WTC11 (cell line): ENCODE measurements around the gene SLC38A7. TPM values are rescaled to one million over a fixed set of nuclear protein-coding genes. Genes with fewer than 3 reads are reported as not detected.

Experiments
- ATAC-seq: fragments of 200-7000 bp; cut with Tn5 transposase; 2 replicates; pipeline ENCODE4 v1.10.0; 2021; ENCODE audit warnings: mild to moderate bottlenecking, moderate library complexity
- CTCF ChIA-PET: fragments of 300-600 bp; sonication (Branson Sonifier 250); formaldehyde crosslinking; loops from one replicate; lab custom pipeline; 2021; ENCODE audit warnings: antibody characterized with exemption; lab: Charles Lee
- POLR2A ChIA-PET: fragments of 350-600 bp; sonication (Branson Sonifier 250); formaldehyde crosslinking; loops from one replicate; lab custom pipeline; 2021; ENCODE audit warnings: antibody characterized with exemption; lab: Charles Lee
- DNase-seq: peaks from one replicate; pipeline ENCODE4 v3.0.0; 2021; ENCODE audit warnings: low spot score
- H3K27ac Mint-ChIP-seq: 2 replicates; pipeline ENCODE4 v1.8.0; 2021; ENCODE audit warnings: mixed read lengths
- H3K27me3 Mint-ChIP-seq: 2 replicates; pipeline ENCODE4 v1.8.0; 2021; ENCODE audit warnings: low read depth, mild to moderate bottlenecking, moderate library complexity, mixed read lengths
- H3K36me3 Mint-ChIP-seq: 2 replicates; pipeline ENCODE4 v1.8.0; 2021; ENCODE audit warnings: mixed read lengths
- H3K4me1 Mint-ChIP-seq: 2 replicates; pipeline ENCODE4 v1.8.0; 2022; ENCODE audit warnings: mixed read lengths
- H3K4me3 Mint-ChIP-seq: 2 replicates; pipeline ENCODE4 v1.8.0; 2021; ENCODE audit warnings: mild to moderate bottlenecking, moderate library complexity, mixed read lengths
- H3K9me3 Mint-ChIP-seq: 2 replicates; pipeline ENCODE4 v1.8.0; 2021; ENCODE audit warnings: mixed read lengths
- ATF1 ChIP-seq: sonication (generic); formaldehyde crosslinking; IDR thresholded peaks from 2 replicates; pipeline ENCODE4 v1.8.1; 2023; ENCODE audit warnings: mild to moderate bottlenecking, moderate library complexity, missing genetic modification reagents
- CBFB ChIP-seq: sonication (generic); formaldehyde crosslinking; IDR thresholded peaks from 2 replicates; pipeline ENCODE4 v1.8.1; 2022; ENCODE audit warnings: mild to moderate bottlenecking, low read depth, missing genetic modification reagents
- CREB1 ChIP-seq: sonication (generic); formaldehyde crosslinking; IDR thresholded peaks from 2 replicates; pipeline ENCODE4 v1.8.0; 2023; ENCODE audit warnings: mild to moderate bottlenecking, missing genetic modification reagents
- E2F1 ChIP-seq: sonication (generic); formaldehyde crosslinking; IDR thresholded peaks from 2 replicates; pipeline ENCODE4 v1.8.0; 2022; ENCODE audit warnings: mild to moderate bottlenecking, missing genetic modification reagents
- GTF2I ChIP-seq: fragments of 250-450 bp; sonication (Bioruptor Pico); conservative IDR thresholded peaks from 2 replicates; pipeline ENCODE4 v1.4.0; 2021; ENCODE audit warnings: mild to moderate bottlenecking
- IRF2 ChIP-seq: sonication (generic); formaldehyde crosslinking; IDR thresholded peaks from 2 replicates; pipeline ENCODE4 v1.8.0; 2022; ENCODE audit warnings: low read depth, missing genetic modification reagents, borderline replicate concordance
- MAX ChIP-seq: sonication (generic); formaldehyde crosslinking; IDR thresholded peaks from 2 replicates; pipeline ENCODE4 v1.8.0; 2022; ENCODE audit warnings: mild to moderate bottlenecking, missing genetic modification reagents
- NFATC4 ChIP-seq: fragments of 250-450 bp; sonication (Bioruptor Pico); IDR thresholded peaks from 2 replicates; pipeline ENCODE4 v1.9.0; 2021; ENCODE audit warnings: mild to moderate bottlenecking
- RORB ChIP-seq: fragments of 250-450 bp; sonication (Bioruptor Pico); IDR thresholded peaks from 2 replicates; pipeline ENCODE4 v1.9.0; 2021; ENCODE audit warnings: mild to moderate bottlenecking
- SMAD4 ChIP-seq: sonication (generic); formaldehyde crosslinking; IDR thresholded peaks from 2 replicates; pipeline ENCODE4 v1.8.0; 2022; ENCODE audit warnings: mild to moderate bottlenecking, missing genetic modification reagents
- STAT6 ChIP-seq: sonication (generic); formaldehyde crosslinking; conservative IDR thresholded peaks from 2 replicates; pipeline ENCODE4 v1.8.1; 2023; ENCODE audit warnings: mild to moderate bottlenecking, low read depth, missing genetic modification reagents, moderate library complexity
- TCF7 ChIP-seq: sonication (generic); formaldehyde crosslinking; IDR thresholded peaks from 2 replicates; pipeline ENCODE4 v1.8.0; 2022; ENCODE audit warnings: mild to moderate bottlenecking, low read depth, missing genetic modification reagents, moderate library complexity
- USF2 ChIP-seq: sonication (generic); formaldehyde crosslinking; IDR thresholded peaks from 2 replicates; pipeline ENCODE4 v1.8.1; 2023; ENCODE audit warnings: mild to moderate bottlenecking, missing genetic modification reagents, moderate library complexity
- ZBTB21 ChIP-seq: sonication (generic); formaldehyde crosslinking; IDR thresholded peaks from 2 replicates; pipeline ENCODE4 v1.8.1; 2023; ENCODE audit warnings: mild to moderate bottlenecking, missing genetic modification reagents, borderline replicate concordance
- ZNF121 ChIP-seq: sonication (generic); formaldehyde crosslinking; IDR thresholded peaks from 2 replicates; pipeline ENCODE4 v1.8.0; 2023; ENCODE audit warnings: missing genetic modification reagents
- ZNF263 ChIP-seq: sonication (generic); formaldehyde crosslinking; IDR thresholded peaks from 2 replicates; pipeline ENCODE4 v1.8.1; 2022; ENCODE audit warnings: low read depth, mild to moderate bottlenecking, moderate library complexity, missing genetic modification reagents
- ZNF317 ChIP-seq: sonication (generic); formaldehyde crosslinking; IDR thresholded peaks from 2 replicates; pipeline ENCODE4 v1.8.1; 2023; ENCODE audit warnings: low read depth, mild to moderate bottlenecking, moderate library complexity, missing genetic modification reagents, borderline replicate concordance
- ZNF425 ChIP-seq: fragments of 250-450 bp; sonication (Bioruptor Pico); conservative IDR thresholded peaks from 2 replicates; pipeline ENCODE4 v1.9.0; 2021; ENCODE audit warnings: mild to moderate bottlenecking
- ZSCAN18 ChIP-seq: fragments of 250-450 bp; sonication (Bioruptor Pico); IDR thresholded peaks from 2 replicates; pipeline ENCODE4 v2.1.2; 2022; ENCODE audit warnings: mild to moderate bottlenecking, moderate library complexity
- total RNA-seq: library from RNA; stranded (reverse); gene quantifications from 3 replicates; pipeline ENCODE4 v1.2.3, GENCODE V29; 2021

Gene SLC38A7
- total RNA-seq, 1 experiment from 2014 or later = 23.1 TPM

GRCh38 chr16:58624209-58624608 lies 60.4 kb downstream of the SLC38A7 start:
- peaks cover 41% of the 10 kb centered on the region for H3K36me3 Mint-ChIP-seq
- ChIA-PET CTCF (no interaction called here), POLR2A (no interaction called here)
- peaks cover 8% of the 10 kb centered on the region for H3K4me1 Mint-ChIP-seq
- no peaks in the 10 kb centered on the region for H3K9me3 Mint-ChIP-seq
- H3K27ac Mint-ChIP-seq = peak overlapping the region; percentile 60; the same call in 1 of the 2 replicates
- H3K4me3 Mint-ChIP-seq = no peak overlapping the region
- TF ChIP-seq MAX (CRISPR knock-in tag) = no peak
- no peak for TF ChIP-seq RORB (CRISPR knock-in tag)
- TF ChIP-seq ZNF425 (CRISPR knock-in tag) = no peak
- TF ChIP-seq CREB1 (CRISPR knock-in tag) = no peak
- no peak for TF ChIP-seq IRF2 (CRISPR knock-in tag)
- no peak for TF ChIP-seq ZNF121 (CRISPR knock-in tag)
- no peak for TF ChIP-seq ATF1 (CRISPR knock-in tag)
- TF ChIP-seq TCF7 = no peak
- no peak for TF ChIP-seq ZSCAN18 (CRISPR knock-in tag)
- TF ChIP-seq E2F1 (CRISPR knock-in tag) = no peak
- no peak for TF ChIP-seq ZNF317 (CRISPR knock-in tag)
- no peak for TF ChIP-seq SMAD4 (CRISPR knock-in tag)
- TF ChIP-seq STAT6 (CRISPR knock-in tag) = no peak
- TF ChIP-seq NFATC4 (CRISPR knock-in tag) = no peak
- TF ChIP-seq GTF2I (CRISPR knock-in tag) = no peak
- no peak for TF ChIP-seq CBFB
- no peak for TF ChIP-seq ZBTB21
- no peak for TF ChIP-seq ZNF263 (CRISPR knock-in tag)
- TF ChIP-seq USF2 (CRISPR knock-in tag) = no peak
- no peaks in the 10 kb centered on the region for H3K27me3 Mint-ChIP-seq
- no peak for ATAC-seq
- DNase-seq = no peak
